ENCODE data around the gene PDCL3.

DNA sequence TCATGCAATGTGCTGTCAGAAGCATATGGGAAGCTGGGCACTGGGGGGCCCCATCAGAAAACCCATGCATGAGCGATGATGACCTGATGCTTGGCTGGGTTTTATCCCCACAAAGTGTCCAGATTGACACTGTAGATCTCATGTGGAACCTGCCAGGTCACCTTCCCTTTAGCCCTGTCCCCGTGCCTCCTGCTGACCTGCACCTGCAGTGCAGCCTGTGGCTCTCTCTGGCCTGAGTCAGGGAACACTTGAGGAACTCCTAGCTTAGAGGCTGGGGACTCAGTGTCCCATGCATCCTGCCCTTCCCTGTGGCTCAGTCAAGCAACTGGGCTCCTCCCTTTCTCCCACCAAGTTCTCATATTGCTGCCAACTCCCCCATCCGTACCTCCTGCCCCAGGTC is 57.7 kb downstream of the PDCL3 start:
- no peak for TF ChIP-seq POLR2A (IDR thresholded peaks at IDR 0.05)
- TF ChIP-seq, protein P1, sequence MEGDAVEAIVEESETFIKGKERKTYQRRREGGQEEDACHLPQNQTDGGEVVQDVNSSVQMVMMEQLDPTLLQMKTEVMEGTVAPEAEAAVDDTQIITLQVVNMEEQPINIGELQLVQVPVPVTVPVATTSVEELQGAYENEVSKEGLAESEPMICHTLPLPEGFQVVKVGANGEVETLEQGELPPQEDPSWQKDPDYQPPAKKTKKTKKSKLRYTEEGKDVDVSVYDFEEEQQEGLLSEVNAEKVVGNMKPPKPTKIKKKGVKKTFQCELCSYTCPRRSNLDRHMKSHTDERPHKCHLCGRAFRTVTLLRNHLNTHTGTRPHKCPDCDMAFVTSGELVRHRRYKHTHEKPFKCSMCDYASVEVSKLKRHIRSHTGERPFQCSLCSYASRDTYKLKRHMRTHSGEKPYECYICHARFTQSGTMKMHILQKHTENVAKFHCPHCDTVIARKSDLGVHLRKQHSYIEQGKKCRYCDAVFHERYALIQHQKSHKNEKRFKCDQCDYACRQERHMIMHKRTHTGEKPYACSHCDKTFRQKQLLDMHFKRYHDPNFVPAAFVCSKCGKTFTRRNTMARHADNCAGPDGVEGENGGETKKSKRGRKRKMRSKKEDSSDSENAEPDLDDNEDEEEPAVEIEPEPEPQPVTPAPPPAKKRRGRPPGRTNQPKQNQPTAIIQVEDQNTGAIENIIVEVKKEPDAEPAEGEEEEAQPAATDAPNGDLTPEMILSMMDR (IDR thresholded peaks at IDR 0.05) = no peak

Measured in prostate gland (tissue), 2 donors.